Measurements from ENCODE around the gene MFF.

MFF gene

DNA sequence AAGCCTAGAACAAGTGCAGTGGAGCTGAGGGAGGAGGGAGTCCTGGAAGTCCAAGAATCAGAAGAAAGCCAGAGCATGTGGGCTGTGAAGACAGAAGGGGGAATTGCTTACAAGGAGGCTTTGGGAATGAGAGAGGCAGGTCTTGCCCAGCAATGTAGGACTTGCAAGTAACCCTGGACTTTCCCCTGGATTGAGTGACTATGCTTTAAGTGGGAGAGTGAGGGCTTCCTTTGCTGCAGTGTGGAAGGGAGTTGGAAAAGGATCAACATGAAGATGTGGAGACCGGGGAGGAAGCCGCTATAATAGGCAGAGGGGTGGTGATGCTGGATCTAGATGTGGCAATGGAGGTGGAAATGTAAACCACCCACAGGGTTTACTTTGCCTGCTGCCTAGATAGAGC is 76.5 kb downstream of the MFF start:
- no peaks in the 10 kb centered on the region for H3K36me3 ChIP-seq (ENCODE audit: control insufficient read depth, insufficient read depth, low read length)
- no peak for DNase-seq
- H3K4me3 ChIP-seq (ENCODE audit: insufficient read depth, low read depth, low read length, poor library complexity, severe bottlenecking): no peak overlapping the region
- no peaks in the 10 kb centered on the region for H3K9me3 ChIP-seq (ENCODE audit: control insufficient read depth, low read length)
- no peaks in the 10 kb centered on the region for H3K4me1 ChIP-seq (ENCODE audit: control insufficient read depth, insufficient read depth, low read length, poor library complexity, severe bottlenecking)
- no peak overlapping the region for H3K27ac ChIP-seq (ENCODE audit: insufficient read depth, low read length, poor library complexity, severe bottlenecking)
- no peaks in the 10 kb centered on the region for H3K27me3 ChIP-seq (replicated peaks; ENCODE audit: control insufficient read depth, insufficient read depth, low read length, poor library complexity, severe bottlenecking)

DNA sequence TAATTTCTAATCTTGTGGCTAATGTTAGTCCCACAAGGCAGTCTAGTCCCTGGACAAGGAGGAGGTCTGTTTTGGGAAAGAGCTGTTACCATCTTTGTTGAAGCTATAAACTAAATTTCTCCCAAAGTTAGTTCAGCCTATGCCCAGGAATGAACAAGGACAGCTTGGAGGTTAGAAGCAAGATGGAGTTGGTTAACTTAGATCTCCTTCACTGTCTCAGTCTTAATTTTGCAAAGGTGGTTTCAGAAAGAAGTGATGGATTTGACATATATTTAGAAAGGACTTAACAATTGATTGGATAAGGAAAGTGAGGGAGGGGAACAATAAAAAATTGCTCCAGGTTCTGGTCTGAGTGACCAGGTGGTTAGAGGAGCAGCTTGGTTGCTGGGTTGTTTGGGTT is 77.3 kb downstream of the MFF start:
- Histone ChIP-seq H3K36me3 (ENCODE audit: control insufficient read depth, insufficient read depth, low read length) (no peaks in the 10 kb centered on the region), H3K27me3 (replicated peaks; ENCODE audit: control insufficient read depth, insufficient read depth, low read length, poor library complexity, severe bottlenecking) (no peaks in the 10 kb centered on the region), H3K9me3 (ENCODE audit: control insufficient read depth, low read length) (no peaks in the 10 kb centered on the region), H3K4me1 (ENCODE audit: control insufficient read depth, insufficient read depth, low read length, poor library complexity, severe bottlenecking) (no peaks in the 10 kb centered on the region), H3K27ac (ENCODE audit: insufficient read depth, low read length, poor library complexity, severe bottlenecking) (no peak overlapping the region), H3K4me3 (ENCODE audit: insufficient read depth, low read depth, low read length, poor library complexity, severe bottlenecking) (no peak overlapping the region)
- no peak for DNase-seq

DNA sequence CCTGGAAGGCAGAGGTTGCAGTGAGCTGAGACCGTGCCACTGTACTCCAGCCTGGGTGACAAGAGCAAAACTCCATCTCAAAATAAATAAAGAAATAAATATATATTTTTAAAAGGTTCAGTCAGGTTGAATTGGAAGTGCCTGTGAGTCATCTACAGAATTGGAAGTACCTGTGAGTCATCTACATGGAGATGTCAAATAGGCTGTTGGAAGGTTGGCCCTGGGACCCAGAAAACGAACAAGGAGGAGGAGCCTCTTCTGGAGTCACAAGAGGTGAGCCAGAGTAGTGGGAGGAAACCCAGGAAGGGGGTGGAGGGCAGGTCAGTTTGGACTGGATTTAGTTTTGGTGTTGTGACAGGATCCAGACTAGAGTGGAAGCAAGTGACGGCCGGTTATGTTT is 77.9 kb downstream of the MFF start:
- Histone ChIP-seq H3K36me3 (ENCODE audit: control insufficient read depth, insufficient read depth, low read length) (no peaks in the 10 kb centered on the region), H3K9me3 (ENCODE audit: control insufficient read depth, low read length) (no peaks in the 10 kb centered on the region), H3K4me1 (ENCODE audit: control insufficient read depth, insufficient read depth, low read length, poor library complexity, severe bottlenecking) (no peaks in the 10 kb centered on the region), H3K27ac (ENCODE audit: insufficient read depth, low read length, poor library complexity, severe bottlenecking) (no peak overlapping the region), H3K4me3 (ENCODE audit: insufficient read depth, low read depth, low read length, poor library complexity, severe bottlenecking) (no peak overlapping the region), H3K27me3 (replicated peaks; ENCODE audit: control insufficient read depth, insufficient read depth, low read length, poor library complexity, severe bottlenecking) (no peaks in the 10 kb centered on the region)
- no peak for DNase-seq

DNA sequence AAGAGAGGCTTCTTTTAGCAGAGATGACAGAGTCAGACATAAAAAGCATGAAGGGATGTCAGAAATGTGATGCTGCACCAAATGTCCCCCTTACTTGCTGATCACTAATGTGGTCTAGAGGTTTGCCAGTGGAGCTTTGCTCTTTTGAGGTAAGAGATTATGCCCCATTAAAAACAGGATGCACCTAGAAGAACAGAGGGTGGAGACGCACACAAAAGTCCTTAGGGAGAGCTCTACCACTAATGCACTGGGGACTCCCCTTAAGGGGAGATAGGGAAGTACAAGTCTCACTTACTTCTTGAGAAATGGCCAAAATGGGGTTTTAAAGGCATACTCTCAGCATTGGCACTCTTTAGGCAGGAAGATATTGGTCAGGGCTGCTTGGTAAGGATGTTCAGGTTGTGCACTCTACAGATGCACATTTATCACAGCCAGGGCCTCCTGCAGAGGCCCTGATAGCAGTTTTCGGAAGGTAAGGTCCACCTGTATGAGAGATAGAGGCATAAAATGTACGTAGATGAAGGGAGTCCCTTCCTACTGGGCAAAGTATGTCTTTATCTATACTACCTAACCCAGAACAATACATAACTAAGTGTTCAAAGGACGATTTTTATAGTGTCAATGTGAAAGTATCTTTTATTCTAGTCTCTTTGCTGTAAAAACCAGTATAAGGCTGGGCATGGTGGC is 79.7 kb downstream of the MFF start:
- H3K36me3 ChIP-seq (ENCODE audit: control insufficient read depth, insufficient read depth, low read length): no peaks in the 10 kb centered on the region
- H3K27ac ChIP-seq (ENCODE audit: insufficient read depth, low read length, poor library complexity, severe bottlenecking): no peak overlapping the region
- H3K4me3 ChIP-seq (ENCODE audit: insufficient read depth, low read depth, low read length, poor library complexity, severe bottlenecking): no peak overlapping the region
- no peaks in the 10 kb centered on the region for H3K27me3 ChIP-seq (replicated peaks; ENCODE audit: control insufficient read depth, insufficient read depth, low read length, poor library complexity, severe bottlenecking)
- H3K4me1 ChIP-seq (ENCODE audit: control insufficient read depth, insufficient read depth, low read length, poor library complexity, severe bottlenecking): no peaks in the 10 kb centered on the region
- no peaks in the 10 kb centered on the region for H3K9me3 ChIP-seq (ENCODE audit: control insufficient read depth, low read length)
- DNase-seq: no peak

DNA sequence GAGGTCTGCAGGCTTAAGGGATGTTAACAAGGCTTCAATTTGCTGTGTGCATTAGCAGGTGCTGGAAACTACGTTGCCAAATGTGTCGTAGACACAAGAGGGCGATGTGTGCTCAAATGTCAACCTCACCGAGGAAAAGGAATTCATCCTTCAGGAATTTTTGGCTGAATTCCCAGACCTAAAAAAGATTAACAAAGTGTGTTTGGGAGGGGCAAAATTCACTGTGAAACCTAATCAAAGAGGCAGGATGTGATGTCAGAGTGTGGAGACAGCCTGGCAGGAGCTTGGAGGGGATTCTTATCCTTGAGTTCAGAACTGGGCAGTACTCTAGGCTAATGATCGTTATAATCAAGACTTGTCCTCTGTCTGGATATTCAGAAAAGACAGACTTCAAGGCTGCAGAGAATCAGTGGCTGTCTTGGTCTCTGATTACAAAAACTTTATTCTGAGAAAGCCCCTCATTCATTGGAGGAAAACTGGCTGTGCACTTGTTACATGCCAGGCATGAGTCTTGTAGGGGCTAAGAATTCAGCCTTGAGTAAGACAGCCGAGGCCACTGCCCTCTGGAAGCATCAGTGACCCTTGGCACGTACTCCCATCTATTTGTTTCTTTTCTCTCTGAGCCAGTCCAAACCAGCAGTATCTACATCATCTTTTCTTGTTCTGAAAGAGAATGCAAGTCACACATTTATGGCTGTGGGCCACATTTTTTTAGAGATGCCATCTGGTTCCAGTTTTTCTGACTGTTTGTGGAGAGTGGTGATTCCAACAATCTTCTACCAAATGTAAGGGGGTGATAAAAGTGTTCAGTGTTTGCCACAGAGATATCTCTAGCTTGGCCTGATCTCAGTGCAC is 81.4 kb downstream of the MFF start:
- Histone ChIP-seq H3K36me3 (ENCODE audit: control insufficient read depth, insufficient read depth, low read length) (no peaks in the 10 kb centered on the region), H3K4me3 (ENCODE audit: insufficient read depth, low read depth, low read length, poor library complexity, severe bottlenecking) (no peak overlapping the region), H3K9me3 (ENCODE audit: control insufficient read depth, low read length) (no peaks in the 10 kb centered on the region), H3K27me3 (replicated peaks; ENCODE audit: control insufficient read depth, insufficient read depth, low read length, poor library complexity, severe bottlenecking) (no peaks in the 10 kb centered on the region), H3K27ac (ENCODE audit: insufficient read depth, low read length, poor library complexity, severe bottlenecking) (no peak overlapping the region), H3K4me1 (ENCODE audit: control insufficient read depth, insufficient read depth, low read length, poor library complexity, severe bottlenecking) (no peaks in the 10 kb centered on the region)
- no peak for DNase-seq

Data from effector memory CD4-positive, alpha-beta T cell (primary cell).